Midbrain (tissue), 1 donor: ENCODE measurements around the gene RIOK3.
A peak's percentile ranks its signal among the peaks of the same experiment; 100 is the strongest.
"Not testable (repeated sequence)": the region's sequence is repeated elsewhere in the genome, so short reads cannot be mapped to it uniquely, and the experiment has no call there.

Experiments
- DNase-seq: peaks from one replicate; lab custom pipeline; 2025; lab: John Stamatoyannopoulos, UW

RIOK3 gene

DNA sequence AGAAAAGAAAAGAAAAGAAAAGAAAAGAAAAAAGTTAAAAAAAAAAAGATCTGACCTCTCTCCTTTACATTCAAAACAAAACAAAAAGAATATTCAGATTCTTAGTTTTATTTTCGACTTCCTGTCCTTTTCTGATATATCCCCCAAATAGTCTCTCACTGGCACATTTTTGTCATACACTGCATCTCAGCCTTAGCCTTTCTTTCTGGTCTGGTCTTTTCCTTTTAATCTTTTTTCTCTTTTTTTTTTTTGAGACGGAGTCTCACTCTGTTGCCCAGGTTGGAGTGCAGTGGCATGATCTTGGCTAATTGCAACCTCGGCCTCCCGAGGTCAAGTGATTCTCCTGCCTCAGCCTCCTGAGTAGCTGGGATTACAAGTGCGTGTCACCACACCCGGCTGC lies 1.6 kb upstream of the RIOK3 start:
- DNase-seq, result no peak

DNA sequence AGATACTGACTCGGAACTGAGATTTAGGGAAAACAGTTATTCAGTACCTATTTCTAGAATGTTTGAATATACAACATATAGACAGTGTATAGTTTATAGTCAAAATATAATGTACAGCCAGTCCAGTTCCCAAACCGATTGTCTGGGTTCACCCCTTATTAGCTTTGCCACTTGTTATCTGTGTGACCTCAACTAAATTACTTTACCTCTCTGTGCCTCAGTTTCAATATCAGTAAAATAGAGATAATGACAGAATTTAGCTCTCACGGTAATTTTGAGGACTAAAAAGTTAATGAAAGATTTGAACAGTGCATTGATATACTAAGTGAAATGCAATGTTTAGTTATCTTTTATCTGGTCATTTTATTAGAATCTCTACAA lies 750 bp upstream of the RIOK3 start:
- DNase-seq, result no peak

DNA sequence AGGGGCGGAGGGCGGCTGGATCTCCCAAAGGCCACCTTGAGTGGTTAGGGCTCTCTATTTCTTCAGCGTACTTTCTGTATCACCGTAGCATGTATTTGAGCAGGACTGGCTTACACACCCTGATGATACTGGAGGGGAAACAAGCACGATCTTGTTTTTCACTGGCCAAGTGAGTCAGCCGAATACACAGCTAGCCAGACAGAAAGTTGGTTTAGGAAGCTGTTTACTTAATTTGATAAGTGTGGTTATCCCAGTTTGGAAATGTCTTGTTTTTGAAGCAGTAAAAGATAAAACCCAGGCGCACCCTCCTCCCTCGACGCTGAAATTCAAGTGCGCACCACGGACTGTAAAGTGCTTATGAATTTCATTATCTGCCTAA lies 582 bp downstream of the RIOK3 start:
- peak; percentile 10 for DNase-seq

GRCh38 chr18:23456835-23457234 lies 3.7 kb downstream of the RIOK3 start:
- DNase-seq, result no peak

DNA sequence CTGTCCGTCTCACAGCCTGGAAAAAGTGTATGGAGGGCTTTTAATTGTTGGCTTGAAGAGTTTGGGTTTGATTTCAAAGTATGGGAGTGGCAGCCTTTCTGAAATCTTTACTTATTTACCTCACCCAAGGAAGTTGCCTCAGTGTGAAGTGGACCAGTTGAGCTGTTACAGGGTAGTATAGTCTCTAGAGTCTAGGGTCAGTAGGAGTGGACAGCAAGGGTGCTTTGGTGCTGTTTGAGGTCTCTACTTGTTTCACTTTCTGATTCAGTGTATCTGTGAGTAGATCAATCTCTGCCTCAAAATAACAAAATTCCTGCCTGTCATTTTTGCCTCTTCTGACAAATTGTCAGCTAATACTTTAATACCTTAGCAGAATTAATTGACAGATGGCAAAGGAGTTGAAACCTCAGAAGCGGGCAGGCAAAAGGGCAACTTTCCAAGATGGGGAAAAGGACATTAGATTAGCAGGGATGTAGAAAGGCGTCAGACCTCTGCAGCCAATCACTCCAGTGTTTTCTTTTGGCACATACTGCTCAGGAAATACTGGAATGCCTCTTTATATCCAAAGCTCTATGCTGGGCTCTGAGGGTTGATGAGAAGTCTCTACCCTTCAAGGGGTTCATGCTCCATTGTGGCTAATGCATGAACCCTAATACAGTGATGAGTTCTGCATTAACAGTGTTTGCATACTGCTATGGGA lies 5.9 kb downstream of the RIOK3 start:
- DNase-seq, result no peak

- no peak for DNase-seq
These were observed 6.4 kb downstream of the RIOK3 start for GRCh38 chr18:23459530-23459921.

DNA sequence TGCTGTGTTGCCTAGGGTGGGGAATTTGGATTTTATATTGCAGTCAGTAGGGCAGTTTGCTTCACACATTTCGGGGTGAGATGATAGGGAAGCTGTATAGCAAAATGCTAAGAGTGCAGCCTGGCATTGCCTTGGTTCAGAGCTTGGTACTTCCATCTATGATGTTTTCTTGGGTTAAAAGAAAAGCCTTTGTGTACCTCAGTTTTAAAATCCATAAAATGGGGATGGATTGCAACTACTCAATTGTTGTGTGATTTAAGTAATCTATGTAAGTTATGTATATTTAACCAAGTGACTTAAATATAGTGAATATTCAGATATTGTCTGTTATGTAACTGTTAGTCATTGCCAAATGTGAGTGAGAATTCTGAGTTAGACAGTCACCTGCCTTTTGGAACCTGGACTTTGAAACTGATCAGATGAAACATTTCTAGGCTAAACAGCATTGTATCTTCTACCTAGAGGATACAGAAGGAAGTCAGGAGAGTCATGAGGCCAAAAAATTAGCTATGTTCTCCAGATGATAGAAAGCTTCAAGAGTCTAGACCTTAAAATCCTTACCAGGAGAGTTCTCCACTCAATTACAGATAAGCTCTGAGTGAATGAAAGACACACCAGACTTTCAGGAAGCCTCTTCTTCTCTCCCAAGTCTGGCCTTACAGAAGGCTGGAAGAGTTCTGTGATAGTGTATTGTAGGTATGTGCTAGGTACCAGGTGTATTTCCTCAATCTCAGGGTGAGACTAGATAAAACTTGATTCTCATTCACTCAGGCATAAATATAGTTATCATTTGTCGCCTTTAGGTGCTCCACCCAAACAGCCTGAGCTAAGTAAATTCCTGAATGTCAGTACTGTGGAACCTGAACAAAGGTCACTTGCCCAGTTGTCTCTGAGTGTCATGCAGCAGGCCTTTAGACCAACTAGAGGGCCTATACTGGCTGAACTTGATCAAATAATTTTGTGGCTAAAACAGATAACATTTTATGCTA lies 7.5 kb downstream of the RIOK3 start:
- no peak for DNase-seq

DNA sequence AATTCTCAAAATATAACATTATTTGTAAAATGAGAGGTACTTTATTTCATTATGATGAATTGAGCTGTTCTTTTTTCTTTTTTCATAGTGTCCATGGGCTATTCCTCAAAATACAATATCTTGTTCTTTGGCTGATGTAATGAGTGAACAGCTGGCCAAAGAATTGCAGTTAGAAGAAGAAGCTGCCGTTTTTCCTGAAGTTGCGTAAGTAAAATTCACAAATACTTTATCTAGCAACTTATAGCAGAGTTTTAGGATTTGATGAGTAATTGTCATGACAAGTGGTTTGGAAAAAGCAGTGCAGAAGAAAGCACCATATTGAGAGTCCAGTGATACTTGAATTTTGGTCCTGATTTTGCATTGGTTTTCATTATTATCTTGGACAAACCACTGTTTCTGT lies 9.8 kb downstream of the RIOK3 start:
- DNase-seq, result no peak

DNA sequence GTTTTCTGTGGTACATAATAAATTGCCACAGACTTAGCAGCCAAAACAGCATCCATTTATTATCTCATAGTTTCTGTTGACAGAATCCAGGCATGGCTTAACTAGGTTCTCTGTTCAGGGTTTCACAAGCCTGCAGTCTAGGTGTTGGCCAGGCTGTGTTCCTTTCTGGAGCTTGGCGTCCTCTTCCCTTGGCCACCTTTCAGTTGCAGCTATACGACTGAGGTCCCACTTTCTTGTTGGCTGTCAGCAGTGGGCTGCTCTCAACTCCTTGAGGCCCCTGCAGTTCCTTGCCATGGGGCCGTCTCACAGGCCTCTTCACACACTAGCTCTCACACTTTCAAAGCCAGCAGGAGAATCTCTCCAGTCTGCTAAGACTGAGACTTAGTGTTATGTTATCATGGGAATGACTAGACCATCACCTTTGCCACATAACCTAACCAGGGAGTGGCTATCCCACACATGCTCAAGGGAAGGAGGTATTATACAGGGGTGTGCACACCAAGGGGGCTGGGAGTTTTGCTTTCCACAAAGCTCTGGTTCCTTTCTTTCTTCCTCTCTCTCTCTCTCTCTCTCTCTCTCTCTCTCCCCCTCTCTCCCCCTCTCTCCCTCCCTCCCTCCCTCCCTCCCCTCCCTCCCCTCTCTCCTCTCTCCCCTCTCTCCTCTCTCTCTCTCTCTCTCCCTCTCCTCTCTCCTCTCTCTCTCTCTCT lies 15.8 kb downstream of the RIOK3 start:
- no peak for DNase-seq

DNA sequence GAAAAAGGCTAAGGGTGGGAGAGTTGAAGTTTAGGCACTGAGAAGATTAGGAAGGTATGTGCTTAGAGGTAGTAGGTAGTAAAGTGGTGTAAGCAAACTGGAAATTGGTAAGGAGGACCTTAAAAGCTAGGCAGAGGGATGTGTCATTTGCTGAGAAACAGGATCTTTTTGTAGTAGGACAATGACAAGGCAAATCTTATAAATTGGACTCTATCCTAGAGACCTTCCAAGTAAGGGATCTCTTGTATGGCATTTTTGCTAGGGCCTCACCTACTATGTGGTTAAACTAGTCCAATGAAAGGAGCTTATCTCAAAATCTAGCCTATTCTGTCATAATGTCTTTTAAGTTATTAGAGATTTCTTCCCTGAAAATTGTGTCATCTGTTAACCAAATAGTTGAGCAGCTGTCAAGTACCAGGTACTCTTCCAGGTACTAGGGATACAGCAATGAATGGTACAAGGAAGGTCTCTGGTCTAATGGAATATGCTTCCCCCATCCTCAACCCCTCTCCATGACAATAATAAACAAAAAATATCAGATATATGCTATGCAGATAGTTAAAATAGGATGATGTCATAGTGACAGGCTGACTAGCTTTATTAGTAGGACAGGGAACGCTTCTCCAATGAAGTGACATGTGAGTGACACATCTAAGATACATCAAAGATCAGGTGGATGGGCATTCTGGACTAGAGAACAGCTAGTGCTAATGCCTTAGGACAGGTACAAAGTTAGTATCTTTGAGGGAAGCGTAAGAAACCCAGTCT lies 17.7 kb downstream of the RIOK3 start:
- no peak for DNase-seq

- DNase-seq, result no peak
These were observed 18.4 kb downstream of the RIOK3 start for GRCh38 chr18:23471486-23471885.

- DNase-seq, result no peak
These were observed 26.9 kb downstream of the RIOK3 start for GRCh38 chr18:23479829-23480505.

- no peak for DNase-seq
These were observed 31.6 kb downstream of the RIOK3 start for GRCh38 chr18:23484561-23485182.

- no peak for DNase-seq
These were observed 32.3 kb downstream of the RIOK3 start for GRCh38 chr18:23485386-23485785.

- DNase-seq, result no peak
These were observed 34.9 kb downstream of the RIOK3 start for GRCh38 chr18:23487738-23488570.

- not testable (repeated sequence) for DNase-seq
These were observed 36.5 kb downstream of the RIOK3 start for GRCh38 chr18:23489586-23489985.

DNA sequence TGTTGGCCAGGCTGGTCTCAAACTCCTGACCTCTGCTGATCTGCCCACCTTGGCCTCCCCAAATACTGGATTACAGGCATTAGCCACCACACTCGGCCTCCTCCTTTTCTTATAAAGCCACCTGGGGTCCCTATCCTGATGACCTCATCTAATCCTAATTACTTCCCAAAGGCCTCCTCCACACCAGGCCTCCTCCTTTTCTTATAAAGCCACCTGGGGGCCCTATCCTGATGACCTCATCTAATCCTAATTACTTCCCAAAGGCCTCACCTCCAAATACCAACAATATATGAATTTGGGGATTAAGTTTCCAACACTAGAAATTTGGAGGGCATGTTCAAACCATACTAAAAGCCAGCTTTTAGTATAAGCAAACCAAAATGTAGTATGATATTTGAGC lies 40.6 kb downstream of the RIOK3 start:
- DNase-seq, result no peak

- DNase-seq, result no peak
These were observed 41.9 kb downstream of the RIOK3 start for GRCh38 chr18:23494992-23495391.

DNA sequence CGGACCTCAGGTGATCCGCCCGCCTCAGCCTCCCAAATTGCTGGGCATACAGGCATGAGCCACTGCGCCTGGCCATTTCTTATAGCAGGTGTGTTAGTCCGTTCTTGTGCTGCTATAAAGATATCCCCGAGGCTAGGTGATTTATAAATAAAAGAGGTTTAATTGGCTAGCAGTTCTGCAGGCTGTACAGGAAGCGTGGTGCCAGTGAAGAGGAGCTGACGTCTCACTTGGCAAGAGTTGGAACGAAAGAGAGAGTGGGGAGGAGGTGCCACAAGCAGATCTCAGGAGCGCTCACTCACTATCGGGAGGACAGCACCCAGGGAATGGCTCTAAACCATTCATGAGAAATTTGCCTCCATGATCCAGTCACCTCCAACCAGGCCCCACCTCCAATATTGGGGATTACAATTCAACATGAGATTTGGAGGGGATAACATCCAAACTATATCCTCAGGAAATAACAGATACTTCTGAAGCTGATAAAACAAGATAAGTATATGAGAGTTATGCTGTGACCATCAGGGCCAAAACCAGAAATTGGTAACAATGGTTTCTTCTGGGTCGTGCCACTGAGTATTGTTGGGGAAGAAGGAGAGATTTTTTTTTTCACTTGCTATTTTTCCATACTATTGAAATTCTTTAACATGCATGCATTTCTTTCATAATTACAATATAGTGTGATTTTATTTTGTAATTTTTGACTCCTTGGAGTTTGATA lies 42.8 kb downstream of the RIOK3 start:
- no peak for DNase-seq
